Stimulated activated CD4-positive, alpha-beta T cell treated with anti-CD3 and anti-CD28 coated beads, Interleukin-15, amount 100 ng/mL, for 24 hours (primary cell): ENCODE results near the gene SYNDIG1L.
A peak's percentile ranks its signal among the peaks of the same experiment; 100 is the strongest.

Source experiments
- DNase-seq: peaks from one replicate; pipeline ENCODE4 v3.0.0-alpha.2; 2020

Gene SYNDIG1L

DNA sequence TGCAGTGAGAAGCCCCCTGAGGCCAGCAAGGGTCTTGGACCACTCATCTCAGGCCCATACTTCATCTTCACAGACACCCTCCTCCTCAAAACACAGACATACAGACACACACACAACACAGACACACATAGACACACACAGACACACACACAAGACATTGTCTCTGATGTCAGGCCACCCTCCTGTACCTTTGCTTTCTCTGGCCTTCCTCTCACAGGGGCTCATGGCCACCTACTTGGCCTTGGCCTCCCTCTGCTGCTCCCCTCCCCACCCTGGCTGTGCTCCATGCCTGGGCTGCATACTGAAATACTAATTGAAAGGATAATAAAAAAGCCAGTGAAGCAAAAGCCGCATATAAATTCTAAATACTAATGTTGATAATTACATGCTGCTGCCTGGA, 1.6 kb upstream of the SYNDIG1L start:
- no peak for DNase-seq

DNA sequence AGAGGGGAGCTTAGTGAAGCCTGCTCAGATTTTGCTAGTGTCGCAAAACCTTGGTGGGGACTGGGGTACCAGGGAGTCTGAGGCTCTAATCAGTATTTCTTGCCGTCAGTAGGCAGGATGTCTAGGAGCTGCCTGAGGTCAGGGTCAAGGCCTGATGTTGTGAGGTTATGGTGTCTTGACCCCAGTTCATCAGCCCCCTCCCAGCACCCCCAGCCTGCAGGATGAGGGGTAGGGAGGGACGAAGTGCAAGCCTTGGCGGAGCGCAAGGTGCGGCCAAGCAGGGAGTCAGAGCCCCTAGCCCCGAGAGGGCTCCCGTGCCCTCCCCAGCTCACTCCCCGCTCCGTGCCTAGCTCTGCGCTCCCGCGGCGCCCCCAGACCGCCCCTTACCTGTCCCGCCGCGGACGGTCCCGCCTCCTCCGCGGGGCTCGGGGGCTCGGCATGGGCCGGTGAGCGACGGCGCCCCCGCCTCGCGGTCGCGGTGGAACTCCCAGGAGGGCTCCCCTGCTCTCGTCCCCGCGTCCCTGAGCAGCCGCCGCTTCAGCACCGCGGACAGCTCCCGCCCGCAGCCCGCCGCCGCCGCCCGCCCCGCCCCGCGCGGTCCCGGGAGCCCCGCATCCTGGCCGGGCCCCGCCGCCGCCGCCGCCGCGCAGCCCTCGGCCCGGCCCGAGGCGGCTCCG, 347 bp downstream of the SYNDIG1L start:
- peak; percentile 63 for DNase-seq

DNA sequence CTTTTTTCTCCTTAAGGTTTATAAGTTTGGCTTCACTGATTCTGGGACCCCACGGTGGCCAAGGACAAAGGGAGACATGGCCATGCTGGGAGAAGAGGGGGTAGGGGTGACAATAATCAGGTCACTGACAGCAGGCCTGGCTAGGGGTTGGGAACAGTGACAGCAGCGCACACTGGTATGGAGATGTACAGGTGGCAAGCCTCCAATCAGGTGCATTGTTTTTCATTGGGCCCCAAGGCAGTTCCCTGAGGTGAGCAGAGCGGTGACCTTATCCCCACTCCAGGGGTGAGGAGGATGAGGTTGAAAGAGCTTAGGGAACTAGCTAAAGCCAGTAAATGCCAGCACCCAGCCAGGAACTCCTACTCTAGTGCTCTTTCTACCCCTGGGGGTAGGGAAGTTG, 1.4 kb downstream of the SYNDIG1L start:
- no peak for DNase-seq

DNA sequence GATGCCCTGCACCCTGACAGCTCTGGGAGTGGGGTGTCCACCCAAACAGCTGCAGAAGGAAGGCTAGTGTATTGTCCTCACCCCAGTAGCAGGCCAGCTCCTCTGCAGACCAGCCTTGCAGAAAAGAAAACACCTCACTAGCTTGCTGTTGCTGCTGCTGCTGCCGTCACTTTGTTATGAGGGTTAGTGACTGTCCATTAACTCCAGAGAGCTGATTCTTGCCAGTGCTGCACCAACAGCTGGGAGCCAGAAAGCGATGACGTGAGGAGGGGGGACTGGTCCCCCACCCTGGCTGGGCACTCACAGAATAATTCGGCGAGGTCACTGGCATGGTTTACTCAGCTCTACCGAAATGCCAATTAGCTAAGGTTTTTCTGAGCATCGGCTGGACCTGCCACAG, 2.8 kb downstream of the SYNDIG1L start:
- DNase-seq, result no peak

DNA sequence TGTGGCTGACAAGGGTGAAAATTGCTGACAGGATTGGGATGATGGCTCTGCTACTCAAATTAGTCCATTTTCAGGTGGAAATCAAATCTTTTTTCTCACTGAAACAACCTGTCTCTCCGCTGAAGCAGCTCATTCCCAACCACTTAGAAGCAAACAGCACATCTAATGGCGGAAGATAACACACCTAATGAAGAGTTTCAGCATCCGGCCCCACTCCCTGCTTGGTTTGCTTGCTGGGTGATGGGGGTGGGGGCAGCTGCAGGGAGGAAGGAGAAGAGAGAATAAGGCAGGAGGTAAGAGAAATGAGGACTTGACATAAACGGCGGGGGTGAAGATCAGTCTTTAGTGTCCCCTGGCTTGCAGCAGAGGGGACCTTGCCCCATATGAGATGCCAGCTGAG, 4.0 kb downstream of the SYNDIG1L start:
- no peak for DNase-seq

DNA sequence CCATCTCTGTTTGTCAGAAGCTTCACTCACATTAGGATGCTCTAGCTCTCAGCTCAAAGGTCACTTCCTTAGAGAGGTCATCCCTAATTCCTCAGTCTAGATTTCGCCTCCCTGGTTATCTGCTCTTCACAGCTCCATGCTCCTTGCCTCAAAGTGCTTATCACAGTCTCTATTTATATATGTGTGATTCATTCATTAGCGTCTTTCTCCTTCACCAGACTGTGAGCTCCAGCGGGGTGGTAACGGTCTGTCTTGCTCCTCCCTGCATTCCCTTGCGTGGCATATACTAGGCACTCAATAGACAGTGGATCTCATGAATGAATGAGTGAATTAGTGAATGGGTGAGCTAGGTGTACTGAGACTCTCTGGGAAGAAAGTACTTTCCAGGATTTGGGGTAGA, 6.9 kb downstream of the SYNDIG1L start:
- DNase-seq, result no peak

DNA sequence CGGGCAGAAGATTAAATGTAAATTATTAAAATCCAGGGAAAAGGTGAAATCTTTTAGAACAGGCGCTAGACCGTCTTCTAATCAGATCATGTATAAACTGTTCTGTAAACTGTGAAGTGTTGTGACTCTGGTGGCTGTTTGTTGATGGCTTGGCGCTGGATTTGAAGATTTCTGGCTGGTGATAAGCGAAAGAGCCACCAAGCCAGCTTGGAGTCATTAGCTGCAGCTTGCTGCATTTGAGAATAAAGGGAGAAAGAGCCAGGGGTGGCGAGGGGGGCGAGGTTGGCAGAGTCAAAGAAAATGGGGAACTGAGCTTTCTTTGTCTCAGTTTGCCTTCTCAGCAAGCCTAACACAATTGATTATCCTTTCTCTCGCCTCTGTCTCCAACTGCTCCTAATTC, 8.0 kb downstream of the SYNDIG1L start:
- no peak for DNase-seq

DNA sequence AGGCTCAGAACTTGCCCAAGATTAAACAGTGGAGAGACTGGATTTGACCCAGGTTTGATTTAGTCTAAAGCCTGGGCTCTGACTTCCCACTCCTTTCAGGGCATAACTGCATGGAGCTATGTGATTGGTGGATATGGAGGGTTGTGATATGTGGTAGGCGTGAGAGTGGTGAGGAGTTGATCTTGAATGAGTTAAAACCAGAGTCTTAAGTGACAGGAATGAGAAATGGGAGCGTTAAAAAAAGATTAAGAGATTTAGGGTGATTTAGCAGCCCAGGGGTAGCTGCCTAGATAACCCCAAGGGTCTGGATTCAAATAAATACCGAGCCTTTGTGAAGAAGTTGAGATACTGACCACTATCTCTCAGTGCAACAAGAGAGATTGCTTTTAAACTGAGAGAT, 8.4 kb downstream of the SYNDIG1L start:
- no peak for DNase-seq

DNA sequence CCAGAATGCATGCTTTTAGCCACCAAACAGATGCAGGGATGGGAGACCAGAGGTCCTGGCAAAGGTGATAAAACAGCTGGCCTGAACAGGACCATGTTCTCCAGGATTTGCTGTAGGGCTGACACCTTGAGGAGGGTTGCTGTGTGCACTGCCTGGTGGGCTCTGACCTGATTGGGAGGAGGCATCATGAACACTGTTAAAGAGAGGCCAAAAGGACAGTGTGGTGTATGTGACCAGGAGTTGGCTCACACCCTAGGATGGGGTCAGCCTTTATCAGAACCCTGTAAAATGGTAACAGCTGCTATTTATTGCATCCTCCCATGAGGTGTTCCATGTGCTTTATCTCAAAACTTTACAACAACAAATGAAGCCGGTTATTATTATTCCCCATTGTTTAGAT, 8.8 kb downstream of the SYNDIG1L start:
- DNase-seq, result no peak

DNA sequence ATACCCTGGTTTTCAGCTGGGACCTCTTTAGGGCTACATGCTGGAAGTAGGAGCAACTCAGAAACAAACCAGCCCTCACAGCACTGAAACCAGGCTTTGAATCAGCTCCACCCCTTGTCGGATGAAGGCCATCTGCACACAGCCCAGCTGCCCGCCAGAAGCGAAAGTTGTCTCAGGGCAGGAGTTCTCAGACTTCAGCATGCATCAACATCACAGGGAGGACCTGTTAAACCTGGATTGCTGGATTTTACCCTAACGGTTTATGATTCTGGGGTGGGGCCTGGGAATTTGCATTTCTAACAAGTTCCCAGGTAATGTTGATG, 10.9 kb downstream of the SYNDIG1L start:
- no peak for DNase-seq

DNA sequence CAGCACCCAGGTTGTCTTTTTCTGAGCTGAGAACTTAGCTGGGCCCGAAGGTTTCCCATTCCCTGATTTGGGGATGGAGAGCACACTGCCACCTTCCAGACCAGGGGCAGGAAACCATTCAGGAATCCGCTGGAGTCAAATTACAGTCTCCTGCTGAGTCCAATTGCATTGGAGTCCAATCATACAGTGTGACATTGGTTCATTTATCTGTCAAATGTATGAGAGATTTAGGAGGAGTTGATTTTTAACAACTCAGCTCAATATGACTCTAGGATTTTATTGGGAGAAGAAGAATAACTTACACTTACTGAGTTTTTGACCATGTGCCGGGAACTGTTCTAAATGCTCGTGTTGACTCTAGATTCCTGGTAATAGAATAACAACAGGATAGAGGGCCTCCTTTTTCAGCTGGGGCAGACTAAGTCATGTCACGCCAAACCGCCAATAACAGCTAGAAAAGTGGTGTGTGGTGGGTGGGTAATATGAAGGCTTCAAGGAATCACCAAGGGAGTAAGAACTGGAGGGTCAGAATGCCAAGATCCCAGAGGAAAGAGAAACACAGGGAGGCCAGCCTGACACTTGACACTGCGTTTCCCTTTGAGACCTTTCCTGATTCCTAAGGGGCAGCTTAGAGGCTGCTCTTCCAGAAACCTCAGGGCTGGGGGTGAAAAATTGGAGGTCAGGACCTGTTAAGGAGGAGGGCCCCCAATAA, 11.5 kb downstream of the SYNDIG1L start:
- DNase-seq, result no peak

DNA sequence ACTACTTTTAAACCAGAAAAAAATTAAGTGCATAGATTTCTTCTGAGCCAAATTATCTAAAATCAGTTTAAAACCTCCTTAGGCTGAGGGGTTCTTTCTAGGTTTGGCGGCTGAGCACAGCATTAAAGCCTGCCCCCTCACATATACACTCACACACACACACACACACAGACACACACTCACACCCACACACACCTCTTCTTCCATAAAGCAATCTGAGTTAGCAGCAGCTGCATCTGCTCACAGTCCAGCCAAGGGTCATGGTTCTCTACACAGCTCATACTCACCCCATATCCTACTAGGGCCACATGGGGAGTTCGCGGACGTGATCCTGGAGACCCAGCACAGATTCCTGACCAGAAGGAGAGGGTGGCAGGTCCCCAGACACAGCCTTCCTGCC, 12.4 kb downstream of the SYNDIG1L start:
- DNase-seq, result no peak

DNA sequence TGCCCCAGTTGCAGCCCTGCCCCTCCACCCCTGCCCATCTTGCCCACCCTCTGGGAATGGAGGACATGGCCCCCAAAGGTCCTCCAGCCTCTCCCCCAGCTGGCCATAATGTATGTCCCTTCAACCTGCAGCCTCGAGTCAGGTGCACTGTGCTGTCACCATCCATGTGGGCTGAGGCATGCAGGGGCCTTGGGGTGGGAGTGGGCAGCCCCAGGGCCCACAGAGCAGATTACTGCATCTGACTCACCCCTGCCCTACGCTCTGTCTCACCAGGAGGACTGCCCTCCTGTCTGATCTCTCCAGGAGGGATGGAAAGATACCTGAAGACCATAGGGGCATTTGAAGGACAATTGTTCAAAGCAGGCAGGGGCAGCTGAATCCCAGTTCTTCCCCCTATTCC, 13.3 kb downstream of the SYNDIG1L start:
- no peak for DNase-seq

DNA sequence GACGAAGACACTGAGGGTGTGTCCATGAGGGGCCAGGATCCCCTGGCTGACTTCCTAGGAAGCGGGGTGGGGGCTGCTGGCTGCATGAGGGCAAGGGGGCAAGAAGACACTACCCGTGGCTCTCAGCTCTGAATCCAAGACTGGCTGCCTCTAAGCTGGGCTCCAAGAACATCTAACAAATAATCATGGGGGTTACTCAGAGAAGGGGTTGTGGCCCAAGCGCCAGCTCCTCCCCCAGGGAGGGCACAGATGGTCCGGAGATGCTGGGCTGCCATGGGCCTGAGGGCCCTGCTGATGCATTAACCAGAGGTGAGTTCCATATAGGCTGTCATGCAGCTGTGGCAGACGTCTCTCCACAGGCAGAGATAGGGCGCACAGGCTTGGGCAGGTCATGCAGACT, 14.3 kb downstream of the SYNDIG1L start:
- no peak for DNase-seq

DNA sequence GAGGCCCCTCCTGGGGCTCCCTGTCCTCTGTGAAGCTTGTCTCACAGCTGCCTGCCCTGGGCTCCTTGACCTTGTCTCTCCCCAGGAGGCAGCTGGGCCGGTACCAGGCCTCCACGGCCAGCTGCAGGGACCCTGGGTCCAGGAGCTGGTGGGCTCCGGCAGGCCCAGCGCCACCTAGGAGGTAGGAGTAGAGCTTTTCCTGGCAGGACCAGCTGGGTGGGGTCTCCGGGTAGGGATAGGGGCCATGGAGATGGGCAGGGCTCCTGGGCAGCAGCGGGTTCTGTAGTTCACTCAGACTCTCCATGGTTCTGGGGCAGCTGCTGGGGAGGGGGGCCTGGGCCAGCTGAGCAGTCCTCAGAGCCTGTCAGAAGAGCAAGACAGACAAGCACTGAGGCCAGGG, 16.6 kb downstream of the SYNDIG1L start:
- DNase-seq, result no peak

DNA sequence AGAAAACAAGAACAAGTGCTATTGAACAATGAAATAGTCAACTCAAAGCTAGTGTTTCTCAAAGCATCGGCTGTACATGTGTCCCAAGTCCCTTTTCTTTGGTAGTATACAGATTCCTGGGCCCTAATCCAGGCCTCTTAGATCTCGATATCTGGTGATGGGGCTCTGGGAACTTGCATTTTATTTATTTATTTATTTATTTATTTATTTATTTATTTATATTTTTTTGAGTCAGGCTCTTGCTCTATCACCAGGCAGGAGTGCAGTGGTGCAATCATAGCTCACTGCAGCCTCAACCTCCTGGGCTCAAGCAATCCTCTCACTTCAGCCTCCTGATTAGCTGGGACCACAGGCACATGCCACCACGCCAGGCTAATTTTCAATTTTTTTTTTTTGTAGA, 17.1 kb downstream of the SYNDIG1L start:
- no peak for DNase-seq

DNA sequence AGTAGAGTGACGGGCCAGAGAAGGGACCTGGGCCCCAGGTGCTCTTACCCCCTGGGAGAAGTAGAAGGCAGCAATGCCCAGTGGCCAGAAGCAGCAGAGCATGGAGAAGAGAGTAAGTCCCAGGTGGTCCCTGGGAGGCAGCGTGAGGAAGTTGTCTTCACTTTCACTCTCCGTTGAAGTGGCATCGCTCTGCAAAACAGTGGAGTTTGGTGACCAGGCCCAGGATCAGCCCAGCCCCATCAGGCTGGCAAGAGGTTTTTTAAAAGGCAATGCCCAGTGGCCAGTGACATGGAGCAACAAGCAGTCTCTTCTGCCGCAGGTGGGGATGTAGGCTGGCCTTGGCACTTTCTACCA, 18.2 kb downstream of the SYNDIG1L start:
- no peak for DNase-seq

DNA sequence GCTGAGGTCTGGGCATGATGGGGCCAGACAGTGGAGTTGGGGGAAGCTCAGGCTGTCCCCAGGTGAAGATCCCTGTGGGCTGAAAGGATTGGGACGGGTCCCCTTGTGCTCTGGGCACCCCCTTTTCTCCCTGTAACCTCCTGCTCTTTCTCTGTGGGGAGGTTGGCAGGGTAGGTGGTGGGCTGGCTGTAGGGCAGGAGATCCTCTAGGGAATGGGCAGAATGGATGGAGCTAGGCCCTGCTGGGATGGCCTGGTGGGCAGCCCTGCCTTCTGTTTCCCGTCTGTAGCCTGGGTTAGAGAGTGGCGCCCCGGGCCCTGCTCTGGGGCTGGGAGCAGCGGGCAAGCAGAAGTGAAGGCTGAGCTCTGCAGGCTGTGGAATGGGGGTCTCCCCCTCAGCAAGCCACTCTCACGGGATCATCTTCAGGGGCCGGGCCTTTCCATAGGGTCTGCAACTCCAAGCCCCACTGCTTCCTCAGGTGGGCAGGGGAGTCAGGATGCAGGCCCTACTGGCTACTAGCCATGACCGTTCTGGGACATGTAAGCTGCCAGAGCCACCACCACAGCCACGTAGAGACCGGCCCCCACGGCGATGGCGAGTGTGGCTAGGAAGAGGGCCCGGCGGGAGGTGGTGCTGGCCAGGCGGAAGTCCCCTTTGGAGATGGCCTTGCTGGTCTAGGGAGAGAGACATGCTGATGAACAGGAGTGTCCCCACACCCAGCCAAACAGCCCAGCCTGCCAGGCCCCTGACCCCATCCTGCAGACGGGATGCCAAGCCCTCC, 18.8 kb downstream of the SYNDIG1L start:
- DNase-seq, result no peak

DNA sequence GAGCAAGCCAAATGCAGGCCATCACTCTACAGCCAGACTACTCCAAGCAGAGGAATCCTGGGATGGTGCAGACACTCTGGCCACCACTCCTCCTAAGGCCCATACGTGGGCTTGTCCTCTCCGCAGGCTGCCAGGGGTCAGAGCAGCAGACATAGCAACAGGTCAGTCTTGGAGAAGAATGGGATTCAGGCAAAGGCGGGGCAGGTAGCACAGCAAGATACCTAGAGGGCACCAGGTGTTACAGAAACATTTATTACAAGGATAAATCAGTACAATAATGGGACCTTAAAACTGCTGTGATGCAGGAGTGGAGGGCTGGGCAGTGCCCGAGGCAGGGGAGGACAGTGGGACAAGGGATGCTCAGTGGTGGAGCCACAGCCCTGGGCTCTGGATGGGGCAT, 20.3 kb downstream of the SYNDIG1L start:
- DNase-seq, result no peak

DNA sequence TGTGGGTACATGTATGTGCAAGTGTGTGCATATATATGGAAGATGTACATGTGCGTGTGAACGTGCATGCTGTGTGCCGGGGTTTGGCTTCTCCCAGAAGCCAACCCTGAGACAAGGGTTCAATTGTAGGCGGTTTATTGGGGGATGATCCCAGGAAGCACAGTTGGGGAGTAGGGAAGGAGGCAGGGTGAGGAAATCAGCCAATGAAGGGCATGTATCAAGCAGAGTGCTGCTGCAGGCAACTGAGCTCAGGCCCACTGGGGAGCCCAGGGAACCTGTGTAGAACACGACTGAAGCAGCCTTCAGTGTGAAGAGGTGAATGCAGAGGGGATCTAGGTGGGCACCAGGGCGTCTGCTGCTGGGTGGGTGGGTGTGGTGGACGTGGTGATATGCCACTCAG, 21.6 kb downstream of the SYNDIG1L start:
- no peak for DNase-seq

DNA sequence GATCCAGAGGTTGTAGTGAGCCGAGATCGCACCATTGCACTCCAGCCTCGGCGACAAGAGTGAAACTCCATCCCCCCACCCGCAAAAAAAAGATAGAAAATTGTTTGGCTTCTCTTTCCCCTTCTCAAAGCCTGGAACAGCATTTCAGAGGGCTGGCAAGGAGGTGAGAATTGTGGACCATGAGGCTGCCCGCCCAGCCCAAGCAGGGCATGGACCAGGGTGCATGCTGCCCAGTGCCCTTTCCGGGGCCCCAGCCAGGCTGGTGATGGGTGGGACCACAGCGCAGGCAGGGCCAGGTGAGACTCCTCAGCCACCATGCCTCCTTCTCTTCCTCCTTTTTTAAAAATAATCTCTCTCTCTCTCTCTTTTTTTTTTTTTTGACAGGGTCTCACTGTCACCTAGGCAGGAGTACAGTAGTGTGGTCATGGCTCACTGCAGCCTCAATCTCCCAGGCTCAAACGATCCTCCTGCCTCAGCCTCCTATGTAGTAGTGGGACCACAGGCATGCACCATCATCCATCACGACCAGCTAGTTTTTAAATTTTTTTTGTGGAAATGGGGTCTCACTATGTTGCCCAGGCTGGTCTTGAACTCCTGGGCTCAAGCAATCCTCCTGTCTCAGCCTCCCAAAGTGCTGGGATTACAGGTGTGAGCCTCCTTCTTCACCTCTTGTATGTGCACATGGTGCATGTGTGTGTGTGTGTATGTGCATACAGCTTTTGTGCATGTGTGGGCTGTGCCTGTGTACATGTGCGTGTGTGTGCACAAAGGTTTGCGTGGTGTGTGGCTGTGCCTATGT, 22.2 kb downstream of the SYNDIG1L start:
- DNase-seq, result no peak

DNA sequence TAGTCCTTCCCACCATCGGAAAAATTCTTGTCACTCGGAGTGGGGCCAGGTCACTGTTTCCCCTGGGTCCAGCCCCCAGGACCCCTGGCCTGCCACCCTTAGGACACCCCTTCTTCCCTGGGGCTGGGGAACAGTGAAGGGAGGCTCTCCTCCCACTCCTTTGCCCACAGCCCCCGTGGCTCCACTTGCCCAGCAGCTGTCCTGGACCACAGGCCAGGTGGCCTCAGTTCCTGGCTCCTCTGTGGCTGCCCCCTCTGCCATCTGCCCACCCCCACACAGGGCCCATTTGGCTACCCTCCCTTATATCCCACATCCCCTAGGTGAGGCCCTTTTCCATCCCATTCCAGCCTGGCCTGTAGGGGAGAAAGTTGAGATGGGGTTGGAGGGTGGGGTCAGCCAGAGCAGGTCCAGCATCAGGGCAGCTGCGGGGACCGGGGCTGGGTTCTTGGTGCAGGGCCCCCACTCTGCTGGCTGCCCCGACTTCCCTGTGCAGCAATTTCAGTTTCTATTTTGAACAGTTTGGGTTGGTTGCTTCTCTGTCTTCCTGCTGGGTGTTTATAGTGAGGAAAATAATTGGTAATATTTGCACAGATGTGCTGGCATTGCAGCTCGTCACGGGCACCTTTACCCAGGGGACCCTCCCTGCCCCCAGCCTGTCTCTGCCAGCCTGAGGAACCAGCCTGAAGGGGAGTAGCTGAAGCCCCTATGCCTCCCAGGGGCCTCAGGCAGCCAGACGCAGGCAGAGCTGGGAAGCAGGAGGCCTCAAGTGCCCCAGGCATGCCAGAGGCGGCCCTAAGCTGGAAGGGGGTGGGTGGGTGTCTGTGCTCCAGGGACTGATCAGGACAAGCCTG, 23.4 kb downstream of the SYNDIG1L start:
- no peak for DNase-seq
